Activated CD8-positive, alpha-beta memory T cell treated with anti-CD3 and anti-CD28 coated beads for 4 hours (primary cell): ENCODE data around the gene IGSF21.
"Not testable (repeated sequence)": the region's sequence is repeated elsewhere in the genome, so short reads cannot be mapped to it uniquely, and the experiment has no call there.

Source experiments
- DNase-seq, 2 donors: peaks; one replicate each; pipeline ENCODE4 v3.0.0-alpha.2; 2020; ENCODE audit warnings: low read depth in 2 of 2

IGSF21 gene

DNA sequence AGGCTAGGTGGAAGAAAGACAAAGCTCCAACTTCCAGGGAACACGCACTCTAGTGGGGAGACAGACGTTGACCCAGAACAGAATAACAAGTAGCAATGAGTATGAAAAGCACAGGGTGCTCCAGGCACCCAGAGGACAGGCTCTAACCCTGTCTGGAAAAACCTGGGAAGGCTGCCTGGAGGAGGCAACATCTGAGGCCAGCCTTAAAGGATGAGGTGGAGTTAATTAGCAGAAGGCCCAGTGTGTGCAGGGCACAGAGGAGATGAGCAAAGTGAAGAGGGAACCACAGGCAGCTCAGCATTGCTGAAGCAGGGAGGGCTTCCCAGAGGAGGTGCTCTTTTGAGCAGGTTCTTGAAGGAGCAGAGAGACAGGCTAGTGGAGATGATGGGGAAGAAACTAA is 246.4 kb downstream of the IGSF21 start:
- no peak for DNase-seq

GRCh38 chr1:18354612-18355011 is 247.0 kb downstream of the IGSF21 start:
- DNase-seq, result no peak

- no peak for DNase-seq
Observed at GRCh38 chr1:18357622-18358230, 250.1 kb downstream of the IGSF21 start.

- no peak for DNase-seq
Observed at GRCh38 chr1:18358600-18358999, 251.0 kb downstream of the IGSF21 start.

DNA sequence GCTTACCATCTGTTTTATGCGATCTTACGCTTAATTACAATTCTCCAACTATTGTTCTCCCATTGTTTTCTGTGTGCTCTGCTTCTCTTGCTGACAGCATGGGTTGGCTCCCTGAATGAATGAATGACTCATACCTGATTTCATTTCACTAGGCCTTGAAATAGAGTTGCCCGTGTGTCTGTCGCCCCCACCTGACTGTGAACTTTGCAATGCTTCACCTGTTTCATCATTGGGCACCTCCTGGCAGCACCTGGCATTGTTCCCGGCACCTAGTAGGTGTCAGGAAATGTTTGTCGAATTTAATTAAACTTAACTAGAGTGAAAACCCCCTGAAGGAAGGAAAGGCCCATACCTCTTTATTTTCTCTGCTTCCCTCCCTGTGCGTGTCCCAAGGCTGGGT is 252.7 kb downstream of the IGSF21 start:
- no peak for DNase-seq

DNA sequence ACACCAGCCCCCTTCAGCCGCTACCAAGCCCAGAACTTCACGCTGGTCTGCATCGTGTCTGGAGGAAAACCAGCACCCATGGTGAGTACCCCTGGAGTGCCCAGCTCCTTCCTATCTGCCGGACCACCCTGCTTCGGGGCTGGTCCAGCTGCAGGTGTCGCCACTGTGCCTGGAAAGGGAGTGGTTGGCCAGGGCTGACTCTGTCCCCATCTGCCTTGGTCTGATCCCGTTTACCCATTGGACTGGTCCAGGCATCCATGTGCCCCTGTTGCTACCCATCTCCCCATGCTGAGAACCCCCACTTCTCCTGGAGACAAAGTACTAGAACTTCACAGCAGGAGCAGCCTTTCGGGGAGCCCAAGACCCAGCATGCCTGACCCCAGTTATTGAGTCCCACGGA is 254.6 kb downstream of the IGSF21 start:
- DNase-seq, result no peak

DNA sequence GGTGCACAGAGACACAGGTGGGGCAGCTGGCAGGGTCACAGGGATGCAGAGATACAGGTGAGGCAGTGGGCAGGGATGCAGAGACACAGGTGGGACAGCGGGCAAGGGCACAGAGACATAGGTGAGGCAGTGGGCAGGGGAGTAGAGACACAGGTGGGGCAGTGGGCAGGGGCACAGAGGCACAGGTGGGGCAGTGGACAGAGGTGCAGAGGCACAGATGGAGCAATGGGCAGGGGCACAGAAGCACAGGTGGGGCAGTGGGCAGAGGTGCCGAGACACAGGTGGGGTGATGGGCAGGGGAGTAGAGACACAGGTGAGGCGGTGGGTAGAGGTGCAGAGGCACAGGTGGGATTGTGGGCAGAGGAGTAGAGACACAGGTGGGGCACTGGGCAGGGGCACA is 255.8 kb downstream of the IGSF21 start:
- no peak for DNase-seq

- DNase-seq, result no peak
Observed at GRCh38 chr1:18365099-18365705, 257.6 kb downstream of the IGSF21 start.

- DNase-seq, result not testable (repeated sequence)
Observed at GRCh38 chr1:18372505-18372904, 264.9 kb downstream of the IGSF21 start.

GRCh38 chr1:18373151-18373550 is 265.6 kb downstream of the IGSF21 start:
- DNase-seq, result no peak

DNA sequence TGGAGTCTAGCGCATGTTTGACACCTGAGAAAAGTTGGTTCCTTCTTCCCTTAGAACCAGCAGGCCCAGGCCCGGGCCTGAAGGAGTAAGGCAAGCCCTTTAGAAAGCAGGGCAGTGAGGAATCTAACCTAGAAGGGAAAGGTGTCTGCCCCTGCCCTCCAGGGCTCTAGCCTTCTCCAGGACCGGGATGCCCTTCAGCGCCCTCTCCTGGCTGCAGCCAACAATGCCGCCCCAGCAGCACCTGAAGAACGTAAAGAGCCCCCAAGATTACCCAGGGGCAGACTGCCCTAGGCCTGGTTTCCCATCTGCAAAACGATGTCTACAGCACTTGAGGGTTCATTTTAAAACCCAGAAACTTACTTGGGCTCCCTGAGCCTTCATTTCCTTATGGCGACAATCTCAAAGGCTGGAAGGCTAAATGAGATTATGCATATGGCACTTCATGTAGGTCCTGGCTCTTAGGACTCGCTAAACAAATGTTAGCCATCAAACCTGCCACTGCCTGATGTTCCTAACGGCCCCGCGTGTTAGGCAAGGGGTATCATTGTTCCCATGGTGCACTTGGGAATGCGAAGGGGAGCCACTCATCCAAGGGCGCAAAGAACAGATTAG is 266.4 kb downstream of the IGSF21 start:
- DNase-seq, result no peak

GRCh38 chr1:18376661-18377060 is 269.1 kb downstream of the IGSF21 start:
- DNase-seq, result no peak

- no peak for DNase-seq
Observed at GRCh38 chr1:18380288-18380687, 272.7 kb downstream of the IGSF21 start.

DNA sequence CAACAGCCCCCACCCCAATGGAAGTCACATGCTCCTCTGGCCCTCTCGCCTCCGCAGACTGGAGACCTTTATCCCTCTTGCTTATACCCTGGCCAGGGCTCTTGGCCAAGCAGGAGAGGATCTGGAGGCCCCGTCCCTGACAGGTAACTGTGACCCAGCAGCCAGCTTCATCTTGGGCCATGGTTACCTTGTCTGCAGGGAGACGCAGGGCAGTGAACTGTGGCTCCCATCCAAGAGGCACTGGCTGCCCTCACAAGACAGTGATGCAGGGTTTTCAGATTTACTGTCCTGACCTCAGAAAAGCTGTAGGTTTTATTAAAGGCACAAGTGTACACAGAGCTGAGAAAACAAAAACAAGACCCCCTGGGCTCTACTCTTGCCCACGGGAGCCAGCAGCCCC is 276.5 kb downstream of the IGSF21 start:
- DNase-seq, result no peak

- no peak for DNase-seq
Observed at GRCh38 chr1:18384471-18384870, 276.9 kb downstream of the IGSF21 start.

DNA sequence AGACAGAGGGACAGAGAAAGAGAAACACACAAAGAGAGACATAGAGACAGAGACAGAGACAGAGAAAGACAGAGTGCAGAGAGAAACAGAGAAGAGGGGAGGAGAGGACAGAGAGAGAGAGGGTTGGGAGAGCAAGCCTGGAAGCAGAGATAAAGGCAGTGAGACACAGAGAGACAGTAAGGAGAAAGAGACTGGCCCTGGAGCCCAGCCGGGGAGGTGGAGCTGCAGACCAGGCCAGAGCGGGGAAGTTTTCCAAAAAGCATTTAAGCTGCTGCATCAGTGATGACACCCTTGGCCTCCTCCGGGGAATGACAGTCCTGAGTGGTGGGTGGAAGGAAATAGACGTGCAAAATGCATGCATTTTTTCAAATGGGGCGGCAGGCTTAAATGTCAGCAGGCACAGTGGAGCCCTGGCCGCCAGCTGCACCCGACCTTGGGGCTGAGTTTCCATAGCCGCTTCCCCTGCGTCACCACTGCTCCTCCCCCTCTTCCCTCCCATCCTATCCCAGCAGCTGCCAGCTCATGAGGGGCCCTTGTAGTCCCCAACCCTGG is 277.7 kb downstream of the IGSF21 start:
- no peak for DNase-seq

- DNase-seq, result no peak
Observed at GRCh38 chr1:18386591-18386990, 279.0 kb downstream of the IGSF21 start.

GRCh38 chr1:18387307-18387706 is 279.7 kb downstream of the IGSF21 start:
- no peak for DNase-seq

GRCh38 chr1:18390953-18391352 is 283.4 kb downstream of the IGSF21 start:
- DNase-seq, result no peak

GRCh38 chr1:18394563-18395156 is 287.1 kb downstream of the IGSF21 start:
- no peak for DNase-seq

GRCh38 chr1:18396247-18396980 is 288.8 kb downstream of the IGSF21 start:
- DNase-seq, result no peak

DNA sequence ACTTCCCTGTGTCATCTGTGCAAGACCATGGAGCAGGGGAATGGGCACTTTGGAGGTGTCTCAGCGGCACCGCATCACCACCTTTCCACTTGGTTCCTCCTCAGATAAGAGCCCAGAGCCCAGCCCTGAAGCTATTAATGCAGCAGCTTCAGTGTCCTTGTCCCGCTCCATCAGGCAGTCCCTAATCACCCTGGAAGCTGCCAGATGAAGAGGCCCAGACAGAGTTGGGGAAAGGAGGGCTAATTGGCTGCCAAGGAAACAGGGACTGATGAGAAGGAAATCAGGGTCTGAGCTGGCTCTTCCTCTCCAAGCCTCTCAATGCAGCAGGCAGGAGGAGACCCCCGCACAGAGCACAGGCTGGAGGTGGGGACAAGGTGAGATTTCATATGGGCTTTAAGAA is 290.0 kb downstream of the IGSF21 start:
- no peak for DNase-seq
